Suppressor macrophage treated with lipopolysaccharide for 4 hours (primary cell): ENCODE results near the gene ARSA.
"Not testable (repeated sequence)": the region's sequence is repeated elsewhere in the genome, so short reads cannot be mapped to it uniquely, and the experiment has no call there.

Source experiments
- DNase-seq: peaks from one replicate; pipeline ENCODE4 v3.0.0-alpha.2; 2020

The ARSA gene

DNA sequence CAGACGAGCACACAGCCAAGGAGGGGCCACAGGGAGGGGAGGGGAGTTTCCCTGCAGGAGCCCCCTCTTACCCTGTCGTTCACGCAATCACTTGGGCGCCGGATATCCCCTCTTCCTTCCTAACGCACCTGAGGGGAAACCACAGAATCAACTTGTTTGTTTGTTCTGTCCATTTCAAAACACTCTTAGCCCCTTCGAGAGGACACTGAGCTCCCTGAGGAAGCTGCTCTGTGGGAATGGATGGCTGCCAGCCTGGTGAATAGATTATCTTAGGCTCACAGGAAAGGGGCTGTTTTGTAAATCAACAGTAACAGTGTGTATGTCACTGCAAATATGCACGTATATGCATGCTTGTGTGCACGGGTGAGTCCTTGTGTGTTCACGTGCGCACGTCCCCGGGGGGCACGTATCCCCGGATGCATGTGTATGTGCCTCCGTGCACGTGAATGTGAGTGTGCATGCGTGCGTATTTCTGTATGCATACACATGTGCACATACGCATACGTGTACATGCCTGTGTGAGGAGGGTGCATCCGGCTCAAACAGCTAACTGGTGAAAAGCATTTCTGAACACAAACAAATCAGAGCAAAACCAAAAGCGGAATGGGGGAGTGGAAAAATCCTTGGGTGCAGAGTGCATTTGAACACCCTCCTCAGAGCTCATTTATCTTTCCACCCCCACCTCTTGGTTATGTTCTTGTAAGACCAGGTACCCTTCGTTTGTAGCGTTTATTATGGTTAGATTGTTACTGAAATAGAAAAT, 7.2 kb downstream of the ARSA start:
- DNase-seq = peak; percentile 60

DNA sequence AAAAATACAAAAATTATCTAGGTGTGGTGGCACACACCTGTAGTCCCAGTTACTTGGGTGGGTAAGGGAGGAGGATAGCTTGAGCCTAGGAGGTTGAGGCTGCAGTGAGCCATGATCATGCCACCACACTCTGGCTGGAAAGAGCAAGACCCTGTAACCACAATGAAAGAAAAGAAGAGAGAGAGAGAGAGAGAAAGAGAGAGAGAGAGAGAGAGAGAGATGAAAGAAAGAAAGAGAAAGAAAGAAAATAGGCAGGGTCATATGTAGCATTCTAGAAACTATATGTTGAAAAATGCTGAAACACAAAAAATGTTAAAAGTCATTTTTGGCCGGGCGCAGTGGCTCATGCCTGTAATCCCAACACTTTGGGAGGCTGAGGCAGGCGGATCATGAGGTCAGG, 13.7 kb downstream of the ARSA start:
- not testable (repeated sequence) for DNase-seq

DNA sequence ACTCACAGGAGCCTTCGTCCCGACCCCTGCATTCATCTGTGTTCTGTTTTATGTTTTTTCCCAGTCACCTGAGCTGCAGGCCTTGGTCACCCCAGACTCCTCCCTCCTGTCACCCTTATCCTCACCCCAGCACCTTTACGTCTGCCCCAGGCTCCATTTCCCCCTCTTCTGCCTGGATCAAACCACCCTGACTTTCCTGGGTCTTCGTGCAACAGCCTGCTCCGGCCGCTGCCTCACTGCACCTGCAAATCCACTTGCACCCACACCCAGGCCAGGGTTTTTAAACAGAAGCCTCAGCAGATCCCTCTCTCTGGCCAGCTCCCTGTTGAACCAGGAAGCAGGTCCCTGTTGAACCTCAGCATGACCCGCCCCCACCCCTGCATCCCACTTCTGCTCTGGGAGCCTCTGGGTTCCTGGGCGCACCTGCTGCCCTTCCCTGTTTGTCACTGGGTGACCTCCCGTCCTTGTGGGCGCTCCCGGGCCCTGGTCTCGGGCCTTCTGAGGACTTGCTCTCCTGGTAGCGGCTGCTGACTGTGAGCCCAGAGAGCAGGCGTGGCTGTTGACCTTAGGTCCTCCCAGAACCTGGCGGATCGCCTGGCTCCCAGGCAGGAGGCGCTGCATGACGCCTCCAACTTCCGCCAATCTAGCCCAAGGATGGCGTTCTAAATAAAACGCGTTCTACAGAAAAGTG, 14.5 kb downstream of the ARSA start:
- DNase-seq = no peak

DNA sequence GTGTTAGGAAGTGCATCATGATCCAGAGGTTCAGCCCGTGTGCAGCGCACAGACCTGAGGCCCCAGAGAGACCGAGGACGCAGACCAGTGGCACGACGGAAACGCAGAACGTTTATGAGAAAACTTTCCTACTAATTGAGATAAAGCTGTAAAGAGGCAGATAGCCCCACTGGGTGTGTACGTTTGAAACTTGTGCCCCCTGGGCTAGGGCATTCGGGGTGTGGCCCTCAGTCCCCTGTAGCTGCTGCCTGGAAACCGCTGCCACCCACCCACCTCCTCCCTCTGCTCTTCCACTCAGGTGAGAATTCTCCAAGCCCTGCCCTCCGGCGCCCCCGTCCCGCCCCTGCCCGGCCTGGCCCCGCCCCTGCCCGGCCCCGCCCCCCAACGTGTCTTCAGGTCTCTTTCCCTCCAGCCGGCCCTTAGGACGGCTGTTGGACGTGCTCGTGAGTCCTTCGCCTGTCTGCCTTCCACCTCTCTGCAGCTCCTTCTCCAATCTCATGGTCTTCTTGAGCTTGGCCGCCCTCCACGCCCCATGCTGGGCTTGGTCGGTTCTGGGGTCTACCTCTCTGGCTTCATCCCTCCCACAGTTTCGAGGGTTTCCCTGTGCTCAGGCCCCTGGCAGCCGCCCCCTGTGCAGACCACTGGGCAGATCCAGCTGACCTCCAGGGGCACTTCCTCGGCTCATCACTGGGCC, 15.3 kb downstream of the ARSA start:
- DNase-seq = no peak

DNA sequence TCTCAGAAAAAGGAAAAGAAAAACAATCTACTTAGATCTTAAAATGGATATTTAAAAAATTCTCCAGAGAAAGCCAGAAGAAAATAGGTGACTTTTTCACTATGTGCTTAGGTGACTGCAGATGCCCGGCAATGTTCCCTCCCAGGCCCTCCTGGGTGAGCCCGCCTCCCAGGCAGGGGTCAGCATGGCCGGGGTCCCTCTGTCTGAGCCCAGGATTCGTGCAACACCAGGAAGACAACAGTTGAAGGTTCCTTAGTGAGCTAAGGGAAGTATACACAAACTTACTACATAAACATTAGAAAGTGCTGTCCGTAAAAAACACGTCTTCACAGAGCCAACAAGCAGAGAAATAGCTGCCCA, 15.8 kb downstream of the ARSA start:
- no peak for DNase-seq

DNA sequence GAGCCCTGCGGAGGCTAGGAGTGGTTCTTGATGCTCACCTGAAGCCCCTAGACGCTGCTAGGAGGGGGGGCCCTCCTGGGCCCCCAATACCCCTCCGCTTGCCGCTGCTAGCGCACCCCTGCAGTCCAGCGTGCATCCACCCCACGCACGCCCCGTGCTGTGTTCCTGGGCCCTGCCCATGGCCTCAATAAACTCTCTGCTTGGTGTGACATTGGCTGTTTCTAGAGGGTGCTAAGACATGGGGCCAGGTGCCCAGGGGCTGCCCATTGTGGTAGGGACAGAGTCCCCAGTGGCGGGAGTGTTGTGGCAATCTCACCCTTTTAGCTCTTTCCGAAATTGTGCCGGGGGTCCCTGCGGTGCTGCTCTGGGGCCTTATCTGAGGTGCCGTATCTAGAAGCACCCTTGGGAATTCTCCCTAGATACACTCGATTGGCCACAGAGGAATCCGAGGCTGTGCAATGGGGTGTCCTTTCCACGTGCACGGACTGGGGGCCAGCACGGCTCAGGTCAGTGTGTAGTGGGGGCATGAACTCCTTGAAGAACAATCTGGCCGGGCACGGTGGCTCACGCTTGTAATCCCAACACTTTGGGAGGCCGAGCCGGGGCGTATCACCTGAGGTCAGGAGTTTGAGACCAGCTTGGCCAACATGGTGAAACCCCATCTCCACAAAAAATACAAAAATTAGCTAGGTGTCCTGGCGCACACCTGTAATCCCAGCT, 16.5 kb downstream of the ARSA start:
- DNase-seq = no peak

DNA sequence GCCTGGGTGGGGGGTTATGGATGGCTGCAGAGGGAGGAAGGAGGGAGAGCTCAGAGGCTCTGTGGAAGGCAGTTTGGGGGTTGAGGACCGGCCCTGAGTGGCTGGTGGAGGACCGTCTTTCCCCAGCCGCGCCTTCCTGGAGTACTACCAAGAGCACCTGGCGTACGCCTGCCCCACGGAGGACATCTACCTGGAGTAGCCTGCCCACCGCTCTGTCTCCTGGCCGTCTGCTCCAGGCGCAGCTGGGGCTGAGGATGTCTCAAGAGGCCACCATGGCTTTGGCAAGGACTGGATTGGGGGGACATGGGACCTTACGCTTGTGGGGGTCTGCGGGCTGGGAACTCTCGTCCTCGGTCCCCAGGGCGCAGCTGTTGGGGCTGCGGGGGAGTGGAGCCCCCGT, 17.4 kb downstream of the ARSA start:
- DNase-seq = no peak

DNA sequence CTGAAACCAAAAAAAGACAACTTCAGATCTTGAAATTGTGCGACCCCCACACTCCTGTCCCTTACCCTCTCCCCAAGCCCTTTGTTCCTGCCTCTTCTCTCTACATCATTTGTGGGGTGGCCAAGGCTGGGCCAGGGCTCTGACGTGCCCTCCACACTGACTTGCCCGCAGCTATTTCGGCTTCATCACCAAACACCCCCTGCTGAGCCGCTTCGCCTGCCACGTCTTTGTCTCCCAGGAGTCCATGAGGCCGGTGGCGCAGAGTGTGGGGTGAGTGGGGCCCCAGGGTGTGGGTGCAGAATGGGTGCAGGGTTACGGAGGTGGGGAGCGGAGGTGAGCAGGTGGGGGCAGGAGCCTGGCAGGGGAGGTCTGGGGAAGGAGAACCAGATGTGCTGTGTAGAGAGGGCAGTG, 17.9 kb downstream of the ARSA start:
- DNase-seq = no peak

DNA sequence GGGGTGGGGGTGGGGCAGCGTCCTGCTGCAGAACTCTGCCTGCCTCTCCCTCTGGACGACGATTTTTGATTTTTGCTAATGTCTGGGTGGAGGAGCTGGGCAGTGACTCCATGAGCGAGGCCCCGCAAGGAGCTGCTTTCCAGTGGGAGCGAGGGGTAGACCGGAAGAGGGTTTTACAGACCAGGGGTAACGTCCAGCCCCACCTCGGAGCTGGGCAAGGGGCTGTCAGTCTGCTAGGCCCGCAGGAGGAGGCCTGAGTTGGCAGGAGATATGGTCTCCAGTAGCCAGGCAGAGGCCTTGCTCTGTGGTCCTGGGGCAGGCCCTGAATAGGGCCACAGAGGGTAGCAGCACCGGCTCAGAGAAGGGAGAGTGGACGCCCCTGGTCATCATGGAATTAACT, 18.4 kb downstream of the ARSA start:
- no peak for DNase-seq

DNA sequence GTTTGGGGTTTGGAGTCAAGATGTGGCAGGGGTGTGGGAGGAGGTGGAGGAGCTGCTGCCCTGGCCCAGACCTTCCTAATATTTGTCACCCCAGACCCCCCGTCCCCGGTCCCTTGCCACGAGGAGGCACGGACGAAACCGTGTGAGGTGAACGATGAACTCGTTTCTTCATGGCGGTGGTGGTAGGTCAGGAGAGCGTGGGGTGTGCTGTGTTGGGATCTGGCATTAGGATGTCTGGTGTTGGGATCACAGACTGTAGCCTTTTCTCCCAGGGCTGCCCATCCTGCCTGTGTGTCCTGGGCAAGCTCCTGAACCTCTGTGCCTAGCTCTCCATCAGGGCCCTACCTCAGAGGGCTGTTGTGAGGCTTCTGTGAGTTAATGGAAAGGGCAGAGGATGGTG, 19.0 kb downstream of the ARSA start:
- DNase-seq = no peak

DNA sequence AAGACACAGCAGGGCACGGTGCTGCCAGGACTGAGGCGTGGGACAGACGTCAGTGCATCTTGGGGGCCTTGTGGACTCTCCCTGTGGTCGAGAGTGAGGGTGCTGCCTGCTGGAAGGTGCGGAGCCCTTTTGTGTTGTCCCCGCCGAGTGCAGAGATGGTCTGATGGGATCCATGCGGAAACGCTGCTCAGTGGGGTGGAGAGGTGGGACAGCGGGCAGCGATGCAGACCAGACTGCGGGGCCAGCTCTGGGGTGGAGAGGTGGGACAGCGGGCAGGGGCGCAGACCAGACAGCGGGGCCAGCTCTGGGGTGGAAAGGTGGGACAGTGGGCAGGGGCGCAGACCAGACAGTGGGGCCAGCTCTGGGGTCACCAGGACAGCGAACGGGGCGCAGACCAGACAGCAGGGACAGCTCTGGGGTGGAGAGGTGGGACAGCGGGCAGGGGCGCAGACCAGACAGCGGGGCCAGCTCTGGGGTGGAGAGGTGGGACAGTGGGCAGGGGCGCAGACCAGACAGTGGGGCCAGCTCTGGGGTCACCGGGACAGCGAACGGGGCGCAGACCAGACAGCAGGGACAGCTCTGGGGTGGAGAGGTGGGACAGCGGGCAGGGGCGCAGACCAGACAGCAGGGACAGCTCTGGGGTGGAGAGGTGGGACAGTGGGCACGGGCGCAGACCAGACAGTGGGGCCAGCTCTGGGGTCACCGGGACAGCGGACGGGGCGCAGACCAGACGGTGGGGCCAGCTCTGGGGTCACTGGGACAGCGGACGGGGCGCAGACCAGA, 19.7 kb downstream of the ARSA start:
- DNase-seq = not testable (repeated sequence)

DNA sequence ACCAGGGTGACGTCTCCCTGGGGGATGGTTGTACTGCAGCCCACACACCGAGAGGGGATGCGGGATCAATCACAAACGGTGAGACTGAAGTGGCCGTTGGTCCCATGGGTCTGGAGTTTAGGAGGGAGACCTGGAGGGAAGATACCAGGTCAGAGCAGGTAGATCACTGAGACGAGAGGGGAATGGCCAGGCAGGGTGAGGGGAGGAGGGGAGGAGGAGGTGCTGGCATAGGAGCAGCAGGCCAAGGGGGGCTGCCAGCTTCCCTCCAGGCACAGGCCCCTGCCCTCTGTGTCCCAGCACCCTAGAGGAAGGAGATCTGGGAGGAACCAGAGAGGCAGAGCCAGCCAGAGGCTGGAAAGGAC, 20.3 kb downstream of the ARSA start:
- no peak for DNase-seq

DNA sequence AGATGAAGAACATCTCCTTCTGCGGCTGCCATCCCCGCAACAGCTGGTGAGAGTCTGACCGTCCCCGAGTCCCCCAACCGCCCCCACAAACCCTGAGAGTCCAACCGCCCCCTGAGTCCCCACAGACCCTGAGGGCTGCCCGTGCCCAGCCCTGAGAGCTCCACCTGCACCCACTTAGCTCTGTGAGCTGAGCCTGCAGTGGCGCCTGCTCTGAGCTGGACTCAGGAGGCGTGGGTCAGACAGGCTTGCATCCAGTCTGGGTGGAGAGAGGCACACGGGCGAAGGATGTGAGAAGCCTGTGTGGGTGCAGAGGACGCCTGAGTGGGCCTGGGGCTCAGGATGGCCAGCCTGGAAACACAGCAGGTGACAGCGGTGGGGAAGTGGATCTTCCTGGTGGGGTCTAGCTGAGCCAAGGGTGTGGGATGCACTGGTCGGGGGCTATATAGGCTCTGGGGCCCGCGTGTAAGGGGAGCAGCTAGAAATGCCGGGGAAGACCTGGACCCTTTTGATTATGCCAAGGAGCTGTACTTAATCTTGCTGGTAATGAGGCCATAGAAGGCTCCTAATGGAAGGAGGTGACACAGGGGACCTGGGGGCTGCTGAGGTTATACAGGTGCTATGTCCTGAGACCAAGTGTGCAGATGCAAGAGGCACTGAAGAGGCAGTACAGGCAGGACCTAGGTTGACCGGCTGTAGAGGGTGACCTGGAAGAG, 20.9 kb downstream of the ARSA start:
- no peak for DNase-seq

DNA sequence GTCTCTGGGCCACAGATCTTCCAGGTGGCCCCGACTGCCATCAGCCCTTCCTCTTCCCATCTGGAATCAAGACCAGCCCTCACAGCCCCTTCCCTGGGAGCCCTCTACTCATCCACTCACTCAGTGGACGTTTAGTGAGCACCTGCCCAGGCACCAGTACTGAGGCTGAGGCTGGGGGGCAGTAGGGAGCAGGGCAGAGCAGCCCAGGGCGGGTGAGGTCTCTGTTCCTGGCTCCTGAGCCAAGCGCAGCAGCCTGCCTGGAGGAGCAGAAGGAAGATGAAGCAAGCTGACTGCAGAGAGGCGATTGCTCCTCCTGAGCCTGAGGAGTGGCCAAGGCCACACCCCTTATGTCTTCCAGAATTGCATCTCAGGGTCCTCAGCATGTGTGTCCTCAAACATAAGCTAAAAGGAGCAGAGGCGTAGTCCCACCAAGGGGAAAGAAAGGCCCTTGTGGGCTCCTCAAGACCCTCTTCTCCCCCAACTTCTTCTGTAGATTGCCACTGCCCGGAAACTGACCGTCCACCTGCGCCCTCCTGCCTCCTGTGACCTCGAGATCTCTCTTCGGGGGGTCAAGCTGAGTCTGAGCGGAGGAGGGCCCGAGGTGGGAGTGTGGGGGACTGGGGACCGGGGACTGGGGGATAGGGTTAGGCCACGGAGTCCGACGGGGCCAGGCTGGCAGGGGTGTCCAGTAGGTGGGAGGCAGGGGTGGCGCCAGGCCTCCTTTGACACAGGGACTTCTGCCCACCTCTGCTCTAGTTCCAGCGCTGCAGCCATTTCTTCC, 21.6 kb downstream of the ARSA start:
- DNase-seq = no peak

DNA sequence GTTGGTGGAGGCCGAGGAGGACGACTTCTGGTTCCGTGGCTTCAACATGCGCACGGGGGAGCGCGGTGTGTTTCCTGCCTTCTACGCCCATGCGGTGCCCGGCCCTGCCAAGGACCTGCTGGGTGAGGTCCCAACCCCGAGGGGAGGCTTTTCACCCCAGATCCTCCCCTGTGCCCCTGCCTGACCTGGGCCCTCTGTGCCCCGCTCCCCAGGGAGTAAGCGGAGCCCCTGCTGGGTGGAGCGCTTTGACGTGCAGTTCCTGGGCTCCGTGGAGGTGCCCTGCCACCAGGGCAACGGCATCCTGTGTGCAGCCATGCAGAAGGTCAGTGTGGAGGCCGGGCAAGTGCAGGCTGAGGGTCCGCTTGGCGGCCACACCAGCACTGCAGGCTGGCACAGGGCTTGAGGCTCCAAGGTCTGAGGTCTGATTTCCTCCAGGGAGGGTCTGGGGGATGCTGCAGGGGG, 22.3 kb downstream of the ARSA start:
- DNase-seq = no peak

DNA sequence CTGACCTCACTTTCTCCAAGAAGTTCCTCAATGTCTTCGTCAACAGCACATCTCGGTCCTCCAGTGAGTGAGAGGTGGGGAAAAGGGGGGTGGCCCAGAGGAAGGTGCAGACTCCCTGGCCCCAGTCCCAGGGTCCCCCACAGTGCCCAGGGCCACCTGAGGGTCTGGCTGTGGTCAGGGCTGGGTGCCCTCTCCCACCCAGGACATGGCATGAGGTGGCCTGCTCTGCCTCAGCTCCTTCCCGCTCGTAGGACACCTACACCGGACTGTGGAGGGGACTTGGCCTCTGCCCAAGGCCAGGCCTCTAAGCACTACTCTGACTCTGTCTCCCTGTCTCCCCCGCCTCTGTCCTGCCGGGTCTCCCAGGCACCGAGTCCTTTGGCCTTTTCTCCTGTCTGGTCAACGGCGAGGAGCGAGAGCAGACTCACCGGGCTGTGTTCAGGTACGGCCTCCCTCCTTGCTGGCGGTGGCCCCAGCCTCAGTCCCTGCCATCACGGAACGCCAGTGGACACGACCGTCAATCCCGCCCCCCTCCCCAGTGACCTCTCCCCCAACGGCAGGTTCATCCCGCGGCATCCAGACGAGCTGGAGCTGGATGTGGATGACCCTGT, 22.8 kb downstream of the ARSA start:
- DNase-seq = no peak

DNA sequence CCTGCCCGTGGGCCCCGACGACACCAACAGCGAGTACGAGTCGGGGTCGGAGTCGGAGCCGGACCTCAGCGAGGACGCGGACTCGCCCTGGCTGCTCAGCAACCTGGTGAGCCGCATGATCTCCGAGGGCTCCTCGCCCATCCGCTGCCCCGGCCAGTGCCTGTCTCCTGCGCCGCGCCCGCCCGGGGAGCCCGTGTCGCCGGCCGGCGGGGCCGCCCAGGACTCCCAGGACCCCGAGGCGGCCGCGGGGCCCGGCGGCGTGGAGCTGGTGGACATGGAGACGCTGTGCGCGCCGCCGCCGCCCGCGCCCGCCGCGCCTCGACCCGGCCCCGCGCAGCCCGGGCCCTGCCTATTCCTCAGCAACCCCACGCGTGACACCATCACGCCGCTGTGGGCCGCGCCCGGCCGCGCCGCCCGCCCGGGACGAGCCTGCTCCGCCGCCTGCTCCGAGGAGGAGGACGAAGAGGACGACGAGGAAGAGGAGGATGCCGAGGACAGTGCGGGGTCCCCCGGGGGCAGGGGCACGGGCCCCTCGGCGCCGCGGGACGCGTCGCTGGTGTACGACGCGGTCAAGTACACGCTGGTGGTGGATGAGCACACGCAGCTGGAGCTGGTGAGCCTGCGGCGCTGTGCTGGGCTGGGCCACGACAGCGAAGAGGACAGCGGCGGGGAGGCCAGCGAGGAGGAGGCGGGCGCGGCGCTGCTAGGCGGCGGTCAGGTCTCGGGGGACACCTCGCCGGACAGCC, 23.5 kb downstream of the ARSA start:
- DNase-seq = no peak

DNA sequence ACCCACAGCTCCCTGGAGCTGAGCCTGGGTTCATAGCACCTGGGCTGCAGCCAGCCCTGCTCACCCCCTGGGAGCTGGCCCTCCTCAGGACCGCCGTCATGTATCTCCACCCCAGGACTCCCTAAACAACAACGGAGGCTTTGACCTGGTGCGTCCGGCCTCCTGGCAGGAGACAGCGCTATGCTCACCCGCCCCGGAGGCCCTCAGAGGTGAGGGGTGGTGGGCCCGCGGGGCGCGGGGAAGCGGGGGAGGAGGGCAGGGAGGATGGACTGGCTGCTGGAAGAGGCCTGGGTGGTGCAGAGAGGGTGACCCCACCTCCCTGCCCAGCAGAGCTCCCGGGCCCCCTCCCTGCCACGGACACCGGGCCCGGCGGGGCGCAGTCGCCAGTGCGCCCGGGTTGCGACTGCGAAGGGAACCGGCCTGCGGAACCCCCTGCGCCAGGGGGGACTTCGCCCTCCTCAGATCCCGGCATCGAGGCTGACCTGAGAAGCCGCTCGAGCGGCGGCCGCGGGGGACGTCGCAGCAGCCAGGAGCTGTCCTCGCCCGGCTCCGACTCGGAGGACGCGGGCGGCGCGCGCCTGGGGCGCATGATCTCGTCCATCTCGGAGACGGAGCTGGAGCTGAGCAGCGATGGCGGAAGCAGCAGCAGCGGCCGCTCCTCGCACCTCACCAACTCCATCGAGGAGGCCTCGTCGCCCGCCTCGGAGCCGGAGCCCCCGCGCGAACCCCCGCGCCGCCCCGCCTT, 24.3 kb downstream of the ARSA start:
- no peak for DNase-seq

DNA sequence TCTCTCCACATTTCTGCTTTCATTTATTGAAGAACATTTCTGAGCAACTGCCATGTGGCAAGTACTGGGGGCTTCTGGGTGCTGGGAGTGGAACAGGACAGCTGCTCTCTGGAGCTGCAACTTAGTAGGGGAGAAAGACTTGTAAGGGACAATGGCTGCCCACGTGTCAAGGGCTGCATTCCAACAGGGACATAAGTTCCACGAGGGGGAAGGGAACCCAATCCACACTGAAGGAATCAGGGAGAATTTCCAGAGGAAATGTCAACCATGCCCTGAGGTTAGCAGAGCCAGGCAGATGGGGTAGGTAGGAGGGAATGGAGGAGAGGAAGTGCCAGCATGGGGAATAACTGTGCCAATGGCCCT, 25.6 kb downstream of the ARSA start:
- no peak for DNase-seq
